Epithelial cell of esophagus (primary cell): ENCODE data around the gene TPP2.

Experiments used
- DNase-seq: peaks from one replicate; pipeline ENCODE4 v3.0.0; 2010; ENCODE audit warnings: low read depth
- H3K4me3 ChIP-seq: 2 replicates; pipeline ENCODE4 v1.5.1; 2011; ENCODE audit warnings: mild to moderate bottlenecking, low read length, control low read depth
- TF ChIP-seq, protein P1 (sequence below): IDR thresholded peaks from 2 replicates; pipeline ENCODE4 v1.5.1; 2011; ENCODE audit warnings: low read depth, mild to moderate bottlenecking, low read length, control low read depth, inconsistent platforms; ENCODE audit not compliant: insufficient read depth; ENCODE audit errors: missing control alignments

The TPP2 gene

DNA sequence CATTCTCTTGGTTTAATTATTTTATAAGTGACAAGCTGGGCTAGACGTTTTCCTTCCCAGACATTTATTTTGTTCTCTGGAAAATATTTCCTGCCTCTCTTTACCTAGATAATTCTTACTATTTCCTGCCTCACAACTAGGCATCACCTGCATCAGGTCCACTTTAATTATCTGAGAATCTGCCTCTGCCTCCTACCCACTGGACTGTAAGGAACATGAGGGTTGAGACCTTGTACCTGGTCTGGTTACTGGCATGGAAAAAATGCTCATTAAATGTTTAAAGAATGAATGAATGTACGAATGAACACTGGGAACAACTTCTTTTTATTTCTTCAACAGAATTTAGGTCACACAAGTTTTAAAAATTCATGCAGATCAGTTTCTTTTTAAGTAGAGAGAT, 111.4 kb downstream of the TPP2 start:
- H3K4me3 ChIP-seq, result no peak overlapping the region
- no peak for DNase-seq
- TF ChIP-seq, protein P1, sequence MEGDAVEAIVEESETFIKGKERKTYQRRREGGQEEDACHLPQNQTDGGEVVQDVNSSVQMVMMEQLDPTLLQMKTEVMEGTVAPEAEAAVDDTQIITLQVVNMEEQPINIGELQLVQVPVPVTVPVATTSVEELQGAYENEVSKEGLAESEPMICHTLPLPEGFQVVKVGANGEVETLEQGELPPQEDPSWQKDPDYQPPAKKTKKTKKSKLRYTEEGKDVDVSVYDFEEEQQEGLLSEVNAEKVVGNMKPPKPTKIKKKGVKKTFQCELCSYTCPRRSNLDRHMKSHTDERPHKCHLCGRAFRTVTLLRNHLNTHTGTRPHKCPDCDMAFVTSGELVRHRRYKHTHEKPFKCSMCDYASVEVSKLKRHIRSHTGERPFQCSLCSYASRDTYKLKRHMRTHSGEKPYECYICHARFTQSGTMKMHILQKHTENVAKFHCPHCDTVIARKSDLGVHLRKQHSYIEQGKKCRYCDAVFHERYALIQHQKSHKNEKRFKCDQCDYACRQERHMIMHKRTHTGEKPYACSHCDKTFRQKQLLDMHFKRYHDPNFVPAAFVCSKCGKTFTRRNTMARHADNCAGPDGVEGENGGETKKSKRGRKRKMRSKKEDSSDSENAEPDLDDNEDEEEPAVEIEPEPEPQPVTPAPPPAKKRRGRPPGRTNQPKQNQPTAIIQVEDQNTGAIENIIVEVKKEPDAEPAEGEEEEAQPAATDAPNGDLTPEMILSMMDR, result no peak

DNA sequence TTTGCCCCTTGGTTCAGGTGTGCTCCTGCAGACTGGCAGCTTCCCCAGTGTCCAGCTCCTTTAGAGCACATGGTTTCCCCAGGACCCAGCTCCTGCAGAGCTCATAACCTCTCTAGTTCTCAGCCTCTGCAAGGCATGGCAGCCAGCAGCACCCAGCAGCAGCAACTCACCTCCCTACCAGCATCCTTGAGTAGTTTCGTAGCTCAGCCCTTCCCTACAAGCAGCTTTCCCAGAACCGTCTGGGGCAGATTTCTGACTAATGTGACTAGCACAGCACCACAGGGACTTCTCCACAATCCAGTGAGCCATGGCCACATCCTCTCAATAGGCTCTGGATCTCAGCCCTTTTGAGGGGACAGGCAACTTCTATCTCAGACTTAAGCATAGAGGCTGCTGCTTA, 112.2 kb downstream of the TPP2 start:
- DNase-seq, result no peak
- H3K4me3 ChIP-seq, result no peak overlapping the region
- TF ChIP-seq, protein P1, result no peak

DNA sequence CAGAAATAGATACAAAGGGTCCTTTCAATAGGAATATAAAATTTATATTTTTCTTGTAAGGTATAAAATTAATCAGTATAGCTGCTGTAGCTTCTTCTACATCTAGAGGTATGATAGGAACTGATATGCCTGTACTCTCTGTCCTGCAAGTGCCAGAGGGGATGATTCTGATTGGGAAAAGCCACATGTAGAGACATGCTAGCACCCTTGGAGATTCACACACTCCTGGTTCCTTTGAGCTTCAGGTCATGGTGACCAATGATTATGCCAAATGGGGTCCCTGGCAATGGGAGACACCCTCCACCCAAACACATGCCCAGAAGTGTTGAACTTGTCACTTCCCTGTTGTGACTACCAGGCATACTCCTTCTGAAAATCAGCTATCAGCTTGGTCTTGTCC, 112.8 kb downstream of the TPP2 start:
- TF ChIP-seq, protein P1, result no peak
- no peak overlapping the region for H3K4me3 ChIP-seq
- DNase-seq, result peak; percentile 61

DNA sequence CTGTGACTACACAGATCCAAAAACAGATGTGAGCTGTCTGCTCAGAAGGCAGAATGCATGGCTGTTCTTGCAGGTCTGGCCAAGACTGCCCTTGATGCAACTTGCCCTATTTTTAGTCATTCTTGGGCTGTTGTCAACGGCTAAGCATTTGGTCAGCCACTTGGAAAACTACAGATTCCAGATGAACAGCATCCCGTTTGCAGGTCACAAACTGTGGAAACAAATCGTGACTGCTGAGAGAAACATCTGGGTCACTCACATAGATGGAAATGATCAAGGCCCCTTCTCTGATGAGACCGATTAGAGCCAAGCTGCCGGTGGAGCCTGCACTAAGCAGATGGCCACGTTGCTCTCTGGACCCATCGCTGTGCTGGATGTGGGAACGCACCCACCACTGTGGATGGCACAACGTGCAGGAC, 113.5 kb downstream of the TPP2 start:
- DNase-seq, result peak; percentile 77
- TF ChIP-seq, protein P1, result no peak
- no peak overlapping the region for H3K4me3 ChIP-seq

DNA sequence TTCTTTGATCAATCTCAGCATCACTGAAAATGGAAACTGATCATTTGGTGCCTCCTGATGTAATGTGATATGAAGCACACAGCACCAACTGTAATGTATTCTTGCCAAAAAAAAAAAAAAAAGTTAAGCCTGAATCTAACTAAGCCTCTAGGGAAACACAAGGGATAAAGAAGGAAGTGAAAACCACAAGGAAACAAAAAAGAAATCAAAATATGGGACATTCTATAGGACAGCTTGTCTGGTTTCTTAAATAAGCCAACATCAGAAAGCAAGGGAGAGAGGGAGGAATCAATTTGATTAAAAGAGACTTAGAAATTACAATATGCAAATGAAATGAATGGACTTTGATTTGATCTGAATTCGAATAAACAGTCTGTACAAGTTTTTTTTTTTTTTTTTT, 118.7 kb downstream of the TPP2 start:
- H3K4me3 ChIP-seq, result no peak overlapping the region
- DNase-seq, result no peak
- TF ChIP-seq, protein P1, result no peak

DNA sequence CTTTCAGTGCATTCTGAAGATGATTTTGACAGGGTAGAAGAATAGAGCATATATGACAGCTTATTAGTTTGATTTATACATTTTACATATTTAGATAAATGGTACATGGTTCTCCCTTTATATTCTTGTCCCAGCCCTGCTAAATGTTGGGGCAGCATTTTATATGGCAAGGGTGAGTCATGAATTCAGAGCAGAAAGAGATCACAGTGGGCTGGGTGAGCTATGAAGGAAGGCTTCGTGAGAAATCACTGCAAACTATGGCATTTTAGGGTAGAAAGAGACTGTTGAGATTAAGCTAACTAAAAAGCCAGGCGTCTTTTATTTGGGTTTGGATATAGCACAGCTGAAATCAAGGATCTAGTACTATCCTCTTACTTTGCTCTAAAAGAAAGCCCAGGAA, 122.0 kb downstream of the TPP2 start:
- no peak for DNase-seq
- no peak overlapping the region for H3K4me3 ChIP-seq
- TF ChIP-seq, protein P1, result no peak

DNA sequence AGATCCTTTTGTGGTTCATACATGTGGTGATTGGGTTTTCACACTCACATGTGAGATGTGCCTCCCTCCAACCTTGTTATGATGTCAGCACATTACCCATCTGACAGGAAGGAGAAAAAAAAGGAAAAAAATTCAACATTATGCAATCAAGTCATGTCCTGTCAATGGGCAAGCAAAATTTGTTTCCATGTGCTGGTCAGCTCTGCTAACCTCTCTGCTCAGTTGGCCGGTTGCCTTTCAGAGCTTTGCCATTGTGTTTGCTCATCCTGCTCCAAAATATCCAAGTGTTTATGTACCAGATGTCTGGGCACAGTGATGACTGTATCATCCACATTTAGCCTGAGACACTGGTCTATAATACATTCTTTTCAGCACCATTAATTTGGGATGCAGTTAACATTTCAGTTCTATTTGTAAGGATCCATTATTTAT, 125.0 kb downstream of the TPP2 start:
- DNase-seq, result peak; percentile 19
- no peak overlapping the region for H3K4me3 ChIP-seq
- TF ChIP-seq, protein P1, result no peak
